ENCODE results near the gene ZNF276.
"Not testable (repeated sequence)": the region's sequence is repeated elsewhere in the genome, so short reads cannot be mapped to it uniquely, and the experiment has no call there.

Gene ZNF276

DNA sequence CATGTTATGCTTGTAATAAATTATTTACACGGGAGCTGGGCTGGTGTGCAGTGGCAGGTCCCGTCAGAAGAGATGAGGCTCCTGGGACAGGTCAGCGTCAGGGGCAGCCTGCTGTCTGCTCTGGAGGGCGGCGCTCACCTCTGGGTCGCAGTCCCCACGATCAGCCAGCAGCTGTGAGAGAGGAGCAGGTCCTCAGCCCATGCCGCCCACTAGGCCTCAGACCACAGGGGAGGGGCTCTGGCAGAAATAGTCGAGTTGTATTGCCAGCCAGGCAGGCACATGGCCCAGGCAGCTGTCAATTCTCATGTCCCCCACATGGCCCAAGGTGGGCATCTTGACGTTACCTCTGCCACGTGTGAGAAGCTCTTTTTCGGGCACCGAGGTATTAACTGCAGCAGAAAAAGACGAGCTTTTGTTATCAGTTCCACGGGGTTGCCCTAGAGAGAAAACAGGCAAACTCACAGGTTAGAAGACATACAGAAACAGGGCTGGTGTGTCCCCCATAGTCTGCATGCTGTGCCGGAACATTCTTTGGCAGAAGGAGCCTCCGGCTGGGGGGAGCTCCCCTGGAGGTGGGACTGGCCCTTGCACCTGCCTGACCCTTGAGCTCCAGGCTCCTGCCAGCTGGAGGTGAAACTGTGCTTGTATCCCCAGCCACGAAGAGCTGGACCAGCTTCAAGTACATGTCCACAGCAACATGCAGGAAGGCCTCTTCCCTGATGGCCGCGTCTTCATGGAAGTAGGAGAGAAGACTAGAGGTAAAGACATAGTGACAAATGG is 17.4 kb downstream of the ZNF276 start:
- DNase-seq, result no peak

DNA sequence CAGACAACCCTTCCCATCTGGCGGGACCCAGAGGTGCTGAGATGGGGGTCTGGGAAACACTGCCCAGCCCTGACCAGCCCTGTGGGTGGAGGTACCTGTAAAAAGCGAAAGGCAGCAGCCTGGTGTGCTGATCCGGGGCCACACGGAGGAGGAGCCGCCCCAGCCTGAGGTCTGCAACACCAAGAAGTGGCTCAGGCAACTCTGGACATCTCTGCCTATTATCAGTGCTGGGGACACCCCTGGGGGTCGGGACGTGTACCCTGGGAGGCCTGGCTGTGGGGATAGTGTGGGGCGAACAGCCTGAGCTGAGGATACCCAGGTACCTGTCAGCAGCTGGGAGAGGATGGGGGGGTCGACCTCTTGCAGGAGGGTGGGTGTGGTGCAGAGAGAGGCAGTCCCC is 18.0 kb downstream of the ZNF276 start:
- no peak for DNase-seq

DNA sequence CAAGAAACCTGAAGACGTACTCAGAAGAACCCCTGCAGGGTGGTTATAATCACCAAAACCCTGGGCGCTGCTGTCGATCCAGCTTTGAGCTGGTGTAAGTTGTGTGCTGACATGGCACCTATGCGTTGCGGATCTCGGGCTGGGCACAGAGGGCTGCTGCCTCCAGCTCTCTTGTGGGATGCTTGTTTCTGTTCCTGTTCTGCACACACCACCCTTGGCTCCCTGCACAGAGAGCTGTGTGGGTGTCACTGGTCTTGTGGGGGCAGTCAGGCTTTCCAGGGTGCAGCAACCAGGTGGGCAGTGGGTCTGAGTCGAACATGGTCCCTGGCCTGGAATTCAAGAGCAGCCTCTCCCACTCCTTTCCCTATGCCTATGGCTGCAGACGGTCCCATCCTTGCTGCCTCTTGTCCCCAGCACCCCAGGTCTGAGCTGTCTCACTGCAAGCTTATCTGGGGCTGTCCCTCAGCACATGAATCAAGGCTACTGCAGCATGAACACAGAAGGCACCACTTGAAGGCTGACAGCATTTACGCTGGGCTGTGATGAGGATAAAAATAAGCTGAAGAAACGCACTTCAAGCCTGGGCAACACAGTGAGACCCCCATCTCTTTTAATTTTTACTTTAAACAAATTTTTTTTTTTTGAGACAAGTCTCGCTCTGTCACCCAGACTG is 20.1 kb downstream of the ZNF276 start:
- peak; percentile 39 to 63 (median 48) for DNase-seq

DNA sequence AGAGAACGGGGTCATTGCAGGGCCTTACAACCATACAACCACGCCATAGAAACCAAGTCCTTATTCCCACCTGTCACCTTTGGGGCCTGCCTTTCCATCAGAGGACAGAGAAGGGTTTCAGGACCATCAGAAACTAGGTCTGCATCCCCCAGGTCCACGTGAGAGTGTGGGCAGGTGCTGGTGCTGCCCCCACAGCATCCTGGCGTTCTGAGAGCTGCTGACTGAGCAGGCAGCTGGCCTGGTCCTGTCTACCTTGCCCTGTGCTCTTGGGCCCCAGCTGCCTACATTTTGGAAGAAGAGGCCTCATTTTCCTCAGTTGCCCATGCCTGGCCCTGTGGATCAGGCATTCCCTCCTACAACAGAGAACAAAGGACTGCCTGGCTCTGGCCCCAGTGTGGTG is 21.6 kb downstream of the ZNF276 start:
- DNase-seq, result no peak

DNA sequence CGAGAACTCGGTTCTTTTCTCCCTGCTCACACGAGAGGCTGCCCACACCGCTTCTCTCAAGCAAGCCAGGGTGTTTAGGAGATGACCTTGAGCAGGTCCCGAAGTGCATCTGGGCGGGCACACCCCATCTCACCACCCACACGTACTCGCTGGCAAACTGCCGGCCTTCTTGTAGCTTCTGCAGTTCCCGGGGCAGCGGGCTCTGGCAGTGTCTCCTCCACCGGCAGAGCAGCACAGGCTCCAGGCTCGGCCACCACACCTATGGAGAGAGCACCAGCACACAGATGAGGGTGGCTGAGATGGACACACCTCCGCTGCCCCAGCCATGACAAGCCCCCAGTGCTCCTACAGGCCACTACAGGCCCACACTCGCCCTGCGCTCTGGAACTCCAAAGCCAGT is 23.5 kb downstream of the ZNF276 start:
- no peak for DNase-seq

DNA sequence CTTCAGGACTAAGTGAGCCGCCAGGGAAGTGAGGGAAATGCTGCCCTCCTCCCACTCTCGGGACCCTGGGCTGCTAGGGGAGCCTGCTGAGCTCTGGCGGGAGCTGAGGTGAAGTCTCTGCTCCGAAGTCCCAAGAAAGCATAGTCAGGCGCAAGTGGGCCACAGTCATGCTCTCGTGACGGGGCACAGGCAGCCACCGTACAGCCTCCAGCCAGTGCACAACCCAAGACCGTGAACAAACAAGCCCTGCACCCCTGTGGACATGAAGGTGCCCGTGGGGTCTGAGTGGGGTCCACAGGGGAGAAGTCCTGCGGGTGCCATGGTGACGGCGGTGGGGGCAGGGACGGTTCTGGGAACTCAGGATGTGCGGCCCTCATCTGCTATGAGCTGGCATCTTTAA is 24.7 kb downstream of the ZNF276 start:
- no peak for DNase-seq

DNA sequence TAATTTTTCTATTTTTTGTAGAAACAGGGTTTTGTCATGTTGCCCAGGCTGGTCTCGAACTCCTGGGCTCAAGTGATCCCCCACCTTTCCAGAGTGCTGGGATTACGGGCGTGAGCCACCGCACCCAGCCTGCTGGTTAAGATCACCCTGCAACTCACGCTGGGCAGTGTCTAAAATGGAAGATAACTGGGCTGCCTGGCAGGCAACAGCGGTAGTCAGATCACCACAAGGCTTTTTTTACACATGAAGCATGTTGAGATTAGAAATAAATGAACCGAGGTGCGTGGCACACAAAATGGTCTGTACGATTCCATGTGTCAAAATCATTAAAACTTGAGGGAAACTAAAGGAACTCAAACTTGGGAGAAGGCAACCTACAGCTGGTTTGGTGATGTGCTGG is 26.7 kb downstream of the ZNF276 start:
- DNase-seq, result no peak

DNA sequence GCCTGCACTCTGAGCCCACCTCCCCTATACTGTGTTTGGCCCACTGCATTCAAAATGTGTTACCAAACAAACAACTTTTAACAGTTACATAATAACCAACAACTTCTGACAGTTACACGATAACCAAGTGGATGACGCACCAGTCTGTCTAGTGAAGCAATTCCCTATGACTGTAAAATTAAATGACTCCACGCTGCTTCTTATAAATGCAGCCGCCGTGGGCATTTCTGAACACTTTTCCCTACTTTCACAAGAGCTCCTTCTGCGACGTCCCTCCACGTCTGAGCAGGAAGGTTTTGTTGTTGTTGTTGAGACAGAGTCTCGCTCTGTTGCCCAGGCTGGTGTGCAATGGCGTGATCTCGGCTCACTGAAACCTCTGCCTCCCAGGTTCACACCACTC is 27.6 kb downstream of the ZNF276 start:
- peak; percentile 41 to 56 (median 43) for DNase-seq

DNA sequence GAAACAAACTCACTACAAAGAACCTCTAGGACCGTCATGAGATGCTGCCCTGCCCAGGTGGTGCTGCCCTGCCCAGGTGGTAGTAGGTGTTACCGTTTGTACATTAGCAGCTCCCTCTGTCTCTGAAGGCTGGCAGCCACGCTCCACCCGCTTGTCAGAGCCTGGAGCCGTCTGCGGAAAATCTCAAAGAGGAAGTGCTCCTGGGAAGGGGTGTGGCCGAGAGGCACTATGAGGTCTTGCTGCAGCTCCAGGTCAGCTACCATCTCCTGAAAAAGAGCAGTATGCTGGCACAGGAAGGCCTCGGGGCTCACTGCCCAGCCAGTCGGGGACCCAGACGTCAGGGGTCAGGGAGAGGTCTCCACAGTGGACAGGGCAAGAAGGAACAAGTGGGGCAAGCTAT is 28.3 kb downstream of the ZNF276 start:
- DNase-seq, result peak; percentile 78 to 81 (median 80)

DNA sequence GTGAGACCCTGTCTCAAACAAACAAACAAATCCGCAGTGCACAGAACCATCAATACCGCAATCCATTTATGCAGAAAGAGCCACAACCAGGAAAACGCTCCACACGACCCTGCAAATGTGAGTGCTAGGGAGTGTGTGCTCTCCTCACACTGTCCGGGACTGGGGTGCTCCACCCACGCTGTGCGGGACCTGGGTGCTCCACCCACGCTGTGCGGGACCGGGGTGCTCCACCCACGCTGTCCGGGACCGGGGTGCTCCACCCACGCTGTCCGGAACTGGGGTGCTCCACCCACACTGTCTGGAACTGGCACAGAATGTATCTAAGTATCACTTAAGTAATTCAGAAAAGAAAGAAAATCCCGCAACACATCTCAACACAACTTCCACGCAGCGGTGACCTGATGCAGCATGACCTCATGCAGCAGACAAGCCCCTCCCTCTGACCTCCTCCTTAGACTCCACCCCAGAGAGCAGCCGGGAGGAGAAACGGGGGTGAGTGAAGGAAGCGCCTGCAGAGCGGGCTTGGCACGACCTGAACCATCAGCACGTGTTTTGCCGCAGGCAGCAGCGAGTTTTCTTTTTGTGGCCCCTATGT is 38.5 kb downstream of the ZNF276 start:
- DNase-seq, result peak in 2 of 3 donors; percentile 29 to 32

DNA sequence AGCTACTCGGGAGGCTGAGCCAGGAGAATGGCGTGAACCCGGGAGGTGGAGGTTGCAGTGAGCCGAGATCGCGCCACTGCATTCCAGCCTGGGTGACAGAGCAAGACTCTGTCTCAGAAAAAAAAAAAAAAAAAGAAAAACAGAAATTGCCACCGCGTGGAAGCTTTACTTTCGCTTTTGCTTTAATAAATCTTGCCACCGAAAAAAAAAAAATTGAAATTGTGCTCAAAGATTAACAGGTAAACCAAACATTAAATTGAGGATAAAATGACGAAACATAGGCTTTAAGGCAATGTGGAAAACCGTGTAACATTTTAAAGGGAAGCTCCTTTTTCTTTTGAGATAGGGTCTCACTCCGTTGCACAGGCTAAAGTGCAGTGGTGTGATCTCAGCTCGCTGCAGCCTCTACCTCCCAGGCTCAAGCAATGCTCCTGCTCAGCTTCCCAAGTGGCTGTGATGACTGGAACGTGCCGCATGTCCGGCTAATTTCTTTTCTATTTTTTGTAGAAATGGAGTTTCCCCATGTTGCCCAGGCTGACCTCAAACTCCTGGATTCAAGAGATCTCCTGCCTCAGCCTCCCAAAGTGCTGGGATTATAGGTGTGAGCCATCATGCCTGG is 40.1 kb downstream of the ZNF276 start:
- DNase-seq, result peak in 1 of 3 donors; percentile 52

DNA sequence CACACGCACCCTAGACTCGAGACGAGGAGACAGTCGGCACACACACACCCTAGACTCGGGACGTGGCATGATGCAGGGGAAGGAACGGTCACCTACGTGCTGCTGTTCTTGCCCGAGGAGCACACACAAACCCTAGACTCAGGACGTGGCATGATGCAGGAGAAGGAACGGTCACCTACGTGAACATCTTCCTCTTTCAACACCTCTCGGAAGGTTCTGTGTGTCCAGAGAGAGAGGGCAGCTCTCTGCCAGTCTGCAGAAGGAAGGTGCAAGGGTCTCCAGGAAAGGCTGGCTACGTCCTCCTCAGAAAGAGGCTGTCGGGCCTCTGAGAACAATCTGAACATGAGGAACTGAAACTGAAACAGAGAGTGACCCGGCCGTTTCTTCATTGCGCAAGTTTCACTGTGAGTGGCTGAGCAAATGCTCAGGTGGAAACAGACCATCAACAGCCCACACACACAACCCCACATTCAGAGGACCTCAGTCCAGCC is 43.4 kb downstream of the ZNF276 start:
- peak; percentile 91 to 94 (median 93) for DNase-seq

DNA sequence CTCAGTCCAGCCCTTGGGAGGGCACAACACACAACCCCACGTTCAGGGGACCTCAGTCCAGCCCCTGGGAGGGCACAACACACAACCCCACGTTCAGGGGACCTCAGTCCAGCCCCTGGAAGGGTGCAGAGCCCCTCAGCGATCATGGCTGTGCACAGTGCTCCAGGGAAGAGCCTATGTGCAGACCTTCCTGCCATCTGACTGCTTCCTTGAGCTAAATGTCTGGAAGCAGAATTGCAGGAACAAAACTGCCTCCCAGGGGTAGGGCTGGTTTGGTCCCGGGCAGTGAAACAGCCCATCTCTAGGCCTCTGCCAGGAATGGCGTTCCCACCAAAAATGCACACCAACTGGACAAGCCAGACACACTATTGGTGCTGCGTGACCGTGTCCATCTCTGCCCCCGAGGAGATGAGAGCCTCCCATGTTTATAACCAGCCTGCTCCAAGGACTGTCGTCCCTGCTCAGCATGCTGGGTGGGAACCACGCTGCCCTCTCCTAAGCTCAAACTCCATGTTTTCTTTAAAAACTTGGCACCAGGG is 44.0 kb downstream of the ZNF276 start:
- DNase-seq, result no peak

DNA sequence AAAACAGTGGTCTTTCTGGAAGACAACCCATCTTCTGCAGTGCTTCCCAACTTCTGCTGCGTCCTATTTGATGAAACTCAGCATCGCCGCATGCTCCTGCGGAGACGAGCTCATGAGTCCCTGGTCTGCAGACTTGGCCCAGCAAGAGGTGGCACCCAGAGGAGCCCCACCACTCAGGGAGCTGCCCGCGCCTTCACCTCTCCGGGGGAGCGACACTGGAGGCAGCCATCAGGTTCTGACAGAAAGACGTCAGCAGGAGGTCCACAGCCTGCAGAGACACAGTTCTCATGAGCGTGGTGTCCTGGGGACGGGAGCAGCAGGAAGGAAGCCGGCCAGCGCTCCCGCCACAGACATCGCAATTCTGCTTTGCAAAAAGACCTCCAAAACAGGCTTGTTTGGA is 49.0 kb downstream of the ZNF276 start:
- no peak for DNase-seq

DNA sequence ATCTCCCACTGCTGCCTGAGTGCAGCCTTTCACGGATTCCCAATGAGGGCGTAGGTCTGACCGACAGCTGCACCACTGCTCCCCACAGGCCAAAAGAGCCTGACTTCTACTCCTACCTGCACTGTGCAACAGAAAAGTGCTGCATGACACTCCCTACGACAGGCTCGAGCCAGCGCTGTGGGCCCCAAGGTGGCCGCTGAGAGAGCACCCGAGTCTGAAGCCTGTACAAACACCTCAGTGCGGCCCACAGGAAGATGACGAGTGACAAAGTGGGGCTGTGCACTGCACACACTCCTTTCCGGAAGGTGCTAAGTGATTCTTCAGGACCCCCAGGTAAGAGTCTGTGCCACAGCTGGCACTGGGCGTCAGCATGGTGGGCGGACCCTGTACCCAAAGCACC is 53.9 kb downstream of the ZNF276 start:
- no peak for DNase-seq

DNA sequence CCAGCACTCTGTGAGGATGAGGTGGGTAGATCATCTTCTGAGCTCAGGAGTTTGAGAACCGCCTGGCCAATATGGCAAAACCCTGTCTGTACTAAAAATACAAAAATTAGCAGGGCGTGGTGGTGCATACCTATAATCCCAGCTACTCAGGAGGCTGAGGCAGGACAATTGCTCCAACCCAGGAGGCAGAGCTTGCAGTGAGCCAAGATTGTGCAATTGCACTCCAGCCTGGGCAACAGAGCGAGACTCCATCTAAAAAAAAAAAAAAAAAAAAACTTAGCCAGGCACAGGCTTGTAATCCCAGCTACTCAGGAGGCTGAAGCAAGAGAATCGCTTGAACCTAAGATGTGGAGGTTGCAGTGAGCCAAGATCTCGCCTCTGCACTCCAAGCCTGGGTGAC is 56.9 kb downstream of the ZNF276 start:
- not testable (repeated sequence) for DNase-seq

DNA sequence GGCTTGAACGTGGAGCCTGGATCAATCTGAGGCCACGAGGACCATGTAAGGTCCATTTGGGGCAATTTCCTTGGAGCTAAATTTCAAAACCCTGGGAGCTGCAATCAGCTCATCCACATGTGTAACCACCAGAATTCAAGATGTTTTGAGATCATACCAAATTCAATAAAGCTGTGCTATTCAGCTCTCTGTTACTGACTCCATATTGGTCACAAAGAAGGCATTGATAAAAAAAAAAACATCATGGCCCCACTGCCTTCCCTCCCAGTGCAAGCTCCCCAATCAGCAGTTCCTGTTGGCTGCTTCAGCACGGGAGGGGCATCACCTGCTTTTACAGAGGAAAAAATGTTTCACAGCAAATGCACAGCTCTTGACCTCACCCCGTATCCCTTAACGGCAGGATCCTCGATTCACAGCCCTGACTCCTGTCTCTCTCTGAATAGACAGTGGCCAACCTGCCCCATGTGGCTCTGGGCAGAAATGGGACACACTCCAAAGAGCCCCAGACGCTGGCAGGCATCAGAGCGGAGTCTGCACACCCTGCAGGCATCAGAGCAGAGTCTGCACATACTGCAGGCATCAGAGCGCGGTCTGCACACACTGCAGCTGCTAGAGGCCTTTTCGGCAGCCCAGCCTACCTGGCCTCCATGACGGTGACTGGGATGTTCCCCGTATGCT is 58.0 kb downstream of the ZNF276 start:
- DNase-seq, result no peak

DNA sequence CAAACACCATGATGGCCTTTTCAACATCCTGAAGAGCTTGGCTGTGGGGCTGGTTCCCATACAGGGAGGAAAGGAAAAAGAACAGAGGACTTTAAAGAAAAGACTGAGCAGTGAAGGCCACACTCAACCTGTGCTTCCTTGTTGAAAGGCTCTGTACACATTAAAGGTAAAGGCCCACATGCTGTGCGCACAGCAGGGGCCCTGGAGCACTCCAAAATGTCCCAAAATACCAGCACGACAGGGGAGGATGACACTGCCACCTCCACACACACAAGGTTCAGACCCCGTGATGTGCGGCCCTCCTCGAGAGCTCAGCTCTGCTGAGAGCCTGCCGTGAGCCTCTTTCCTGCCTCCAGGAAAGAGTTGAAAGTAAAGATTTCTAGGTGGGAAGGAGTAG is 58.6 kb downstream of the ZNF276 start:
- no peak for DNase-seq

DNA sequence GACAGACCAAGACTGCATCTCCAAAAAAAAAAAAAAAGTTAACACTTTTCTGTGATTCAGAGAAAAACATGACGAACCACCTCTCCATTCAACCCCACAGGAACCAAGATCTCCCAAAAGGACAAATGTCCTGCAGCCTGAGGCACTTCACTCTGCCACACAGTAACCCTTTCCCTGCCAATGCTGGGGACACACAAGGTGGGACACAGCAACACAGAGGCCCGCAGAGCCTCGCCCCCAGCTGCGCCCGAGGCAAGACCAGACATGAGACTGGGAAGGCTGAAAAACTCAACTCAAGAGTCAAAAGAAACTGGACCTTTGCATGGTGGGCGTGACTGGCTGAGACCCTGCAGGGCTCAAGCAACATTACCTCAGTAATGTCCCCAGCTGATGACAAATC is 61.2 kb downstream of the ZNF276 start:
- no peak for DNase-seq

DNA sequence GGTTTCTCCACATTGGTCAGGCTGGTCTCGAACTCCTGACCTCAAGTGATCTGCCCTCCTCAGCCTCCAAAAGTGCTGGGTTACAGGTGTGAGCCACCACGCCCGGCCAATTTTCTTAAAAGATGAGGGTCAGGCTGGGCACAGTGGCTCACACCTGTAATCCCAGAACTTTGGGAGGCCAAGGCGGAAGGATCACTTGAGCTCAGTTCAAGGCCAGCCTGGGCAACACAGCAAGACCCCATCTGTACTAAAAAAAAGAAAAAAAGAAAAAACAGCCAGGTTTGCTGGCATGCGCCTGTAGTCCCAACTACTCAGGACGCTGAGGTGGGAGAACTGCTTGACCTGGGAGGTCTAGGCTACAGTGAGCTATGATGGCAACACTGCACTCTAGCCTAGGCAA is 62.6 kb downstream of the ZNF276 start:
- DNase-seq, result not testable (repeated sequence)

DNA sequence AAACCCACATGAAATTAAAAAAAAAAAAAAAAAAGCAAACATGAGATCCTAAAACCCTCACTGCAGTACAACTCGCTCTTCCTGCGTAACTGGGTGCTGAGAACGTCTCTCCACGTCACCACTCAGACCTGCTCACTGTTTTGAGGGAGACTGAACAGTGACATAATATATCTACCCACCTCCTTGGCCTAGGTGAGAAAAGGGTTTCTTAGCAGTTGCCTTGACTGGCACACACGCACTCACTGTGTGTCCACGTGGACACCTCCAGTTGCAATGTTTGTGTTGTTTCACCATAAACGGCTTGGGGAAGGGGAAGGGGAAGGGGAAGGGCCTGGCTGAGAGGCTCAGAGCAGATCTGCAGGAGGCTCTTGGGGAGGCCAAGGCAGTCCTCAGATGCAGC is 63.1 kb downstream of the ZNF276 start:
- no peak for DNase-seq

DNA sequence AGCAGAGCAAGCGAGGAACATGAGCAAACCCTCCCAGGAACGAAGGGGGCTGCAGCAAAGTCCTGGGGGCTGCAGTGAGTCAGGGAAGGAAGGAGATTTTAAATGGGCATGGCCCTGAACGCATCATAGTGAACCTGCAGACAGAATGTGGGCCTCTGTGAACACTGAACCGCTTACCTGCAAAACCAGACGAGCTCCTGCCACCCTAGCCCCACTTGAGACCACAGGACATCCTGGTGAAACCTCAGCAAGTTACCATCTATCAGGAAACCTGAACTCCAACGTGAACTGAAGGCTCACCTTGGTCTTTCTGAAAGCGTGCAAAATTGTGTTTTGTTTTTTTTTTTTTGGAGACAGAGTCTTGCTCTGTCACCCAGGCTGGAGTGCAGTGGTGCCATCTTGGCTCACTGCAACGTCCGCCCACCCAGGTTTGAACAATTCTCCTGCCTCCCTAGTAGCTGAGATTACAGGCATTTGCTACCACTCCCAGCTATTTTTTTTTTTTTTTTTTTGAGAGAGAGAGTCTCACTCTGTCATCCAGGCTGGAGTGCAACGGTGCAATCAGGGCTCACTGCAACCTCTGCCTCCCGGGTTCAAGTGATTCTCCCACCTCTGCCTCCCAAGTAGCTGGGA is 64.3 kb downstream of the ZNF276 start:
- DNase-seq, result no peak

Measured in suppressor macrophage treated with lipopolysaccharide for 1 hour (primary cell).